SH-SY5Y (cell line): ENCODE measurements around the gene CERS1.

Experiments used
- GATA2 ChIP-seq: IDR thresholded peaks from 2 replicates; pipeline ENCODE4 v1.6.1; 2011; ENCODE audit warnings: mild to moderate bottlenecking, low read depth, low read length
- GATA3 ChIP-seq: IDR thresholded peaks from 2 replicates; pipeline ENCODE4 v1.6.1; 2011; ENCODE audit warnings: low read depth, mild to moderate bottlenecking, low read length, moderate library complexity

The CERS1 gene, protein sequence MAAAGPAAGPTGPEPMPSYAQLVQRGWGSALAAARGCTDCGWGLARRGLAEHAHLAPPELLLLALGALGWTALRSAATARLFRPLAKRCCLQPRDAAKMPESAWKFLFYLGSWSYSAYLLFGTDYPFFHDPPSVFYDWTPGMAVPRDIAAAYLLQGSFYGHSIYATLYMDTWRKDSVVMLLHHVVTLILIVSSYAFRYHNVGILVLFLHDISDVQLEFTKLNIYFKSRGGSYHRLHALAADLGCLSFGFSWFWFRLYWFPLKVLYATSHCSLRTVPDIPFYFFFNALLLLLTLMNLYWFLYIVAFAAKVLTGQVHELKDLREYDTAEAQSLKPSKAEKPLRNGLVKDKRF

DNA sequence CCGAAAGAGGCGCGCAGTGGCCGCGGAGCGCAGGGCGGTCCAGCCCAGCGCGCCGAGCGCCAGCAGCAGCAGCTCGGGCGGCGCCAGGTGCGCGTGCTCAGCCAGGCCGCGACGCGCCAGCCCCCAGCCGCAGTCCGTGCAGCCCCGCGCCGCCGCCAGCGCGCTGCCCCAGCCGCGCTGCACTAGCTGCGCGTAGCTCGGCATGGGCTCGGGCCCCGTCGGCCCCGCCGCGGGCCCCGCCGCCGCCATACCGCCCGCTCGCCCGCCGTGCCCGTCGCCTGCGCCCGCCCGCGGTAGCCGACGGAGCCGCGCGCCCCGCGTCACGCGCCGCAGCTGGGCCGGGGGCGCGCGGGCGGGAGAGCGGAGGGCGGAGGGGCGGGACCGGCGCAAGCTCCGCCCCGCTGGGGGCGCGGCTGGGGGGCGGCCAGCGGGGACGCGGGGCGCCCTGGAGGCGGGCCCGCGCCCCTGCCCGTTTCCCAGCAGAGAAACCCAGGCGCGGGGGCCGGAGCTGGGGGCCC lies at the start of gene CERS1:
Gene CERS1 (minus strand): TSS at position 335 of the 518 bp plus-strand sequence. CDS start 86 bp downstream, at position 249.
- TF ChIP-seq GATA2 = no peak
- no peak for TF ChIP-seq GATA3

DNA sequence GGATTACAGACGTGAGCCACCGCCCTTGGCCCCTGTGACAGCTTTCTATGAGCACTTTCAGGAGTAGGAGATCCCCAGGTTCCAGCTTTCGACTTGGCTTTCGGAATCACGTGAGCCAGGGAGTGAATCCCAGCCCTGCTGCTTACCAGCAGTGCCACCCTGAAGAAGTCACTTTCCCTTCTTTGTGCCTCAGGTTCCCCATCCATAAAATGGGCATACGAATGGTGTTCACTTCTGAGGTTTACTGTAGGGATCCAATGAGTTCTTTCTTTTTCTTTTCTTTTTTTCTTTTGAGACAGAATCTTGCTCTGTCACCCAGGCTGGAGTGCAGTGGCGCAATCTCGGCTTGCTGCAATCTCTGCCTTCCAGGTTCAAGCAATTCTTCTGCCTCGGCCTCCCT lies 49.3 kb upstream of the CERS1 start:
- TF ChIP-seq GATA2 (no peak), GATA3 (no peak)

DNA sequence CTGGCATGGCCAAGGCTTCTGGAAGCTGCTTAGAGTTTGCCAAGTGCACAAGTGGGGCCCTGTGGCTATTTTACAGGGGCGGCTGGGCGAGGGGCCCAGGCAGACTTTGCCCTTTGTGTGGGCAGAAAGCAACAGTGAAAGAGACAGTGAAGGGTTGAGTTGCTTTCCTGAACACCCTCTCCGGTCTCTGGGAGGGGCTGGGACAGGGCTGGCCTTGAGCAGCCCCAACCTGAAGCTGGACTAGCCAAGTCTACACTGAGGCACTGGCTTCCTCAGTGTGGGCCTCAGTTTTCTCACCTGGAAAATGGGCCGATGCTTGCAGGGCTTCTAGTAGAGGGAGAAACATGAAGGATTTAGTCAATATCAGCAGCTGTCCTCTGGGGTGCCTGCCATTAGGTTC lies 47.5 kb upstream of the CERS1 start:
- no peak for TF ChIP-seq GATA3
- TF ChIP-seq GATA2 = no peak

DNA sequence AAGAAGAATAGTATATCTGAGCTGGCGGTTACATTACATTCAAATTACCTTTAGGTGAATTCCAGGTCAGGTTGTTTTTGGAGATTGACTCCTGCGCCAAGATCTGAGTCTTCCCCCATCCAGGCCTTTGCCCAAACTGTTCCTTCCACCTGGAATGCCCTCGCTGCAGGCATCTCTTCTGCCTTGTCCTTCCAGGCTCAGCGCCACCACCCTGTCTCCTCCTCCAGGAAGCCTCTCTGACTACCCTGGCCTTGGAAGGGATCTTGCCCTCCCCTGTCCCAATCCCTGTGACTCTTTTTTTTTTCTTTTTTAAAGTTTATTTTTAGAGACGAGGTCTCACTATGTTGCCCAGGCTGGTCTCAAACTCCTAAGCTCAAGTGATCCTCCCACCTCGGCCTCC lies 46.7 kb upstream of the CERS1 start:
- TF ChIP-seq GATA2 (no peak), GATA3 (no peak)

DNA sequence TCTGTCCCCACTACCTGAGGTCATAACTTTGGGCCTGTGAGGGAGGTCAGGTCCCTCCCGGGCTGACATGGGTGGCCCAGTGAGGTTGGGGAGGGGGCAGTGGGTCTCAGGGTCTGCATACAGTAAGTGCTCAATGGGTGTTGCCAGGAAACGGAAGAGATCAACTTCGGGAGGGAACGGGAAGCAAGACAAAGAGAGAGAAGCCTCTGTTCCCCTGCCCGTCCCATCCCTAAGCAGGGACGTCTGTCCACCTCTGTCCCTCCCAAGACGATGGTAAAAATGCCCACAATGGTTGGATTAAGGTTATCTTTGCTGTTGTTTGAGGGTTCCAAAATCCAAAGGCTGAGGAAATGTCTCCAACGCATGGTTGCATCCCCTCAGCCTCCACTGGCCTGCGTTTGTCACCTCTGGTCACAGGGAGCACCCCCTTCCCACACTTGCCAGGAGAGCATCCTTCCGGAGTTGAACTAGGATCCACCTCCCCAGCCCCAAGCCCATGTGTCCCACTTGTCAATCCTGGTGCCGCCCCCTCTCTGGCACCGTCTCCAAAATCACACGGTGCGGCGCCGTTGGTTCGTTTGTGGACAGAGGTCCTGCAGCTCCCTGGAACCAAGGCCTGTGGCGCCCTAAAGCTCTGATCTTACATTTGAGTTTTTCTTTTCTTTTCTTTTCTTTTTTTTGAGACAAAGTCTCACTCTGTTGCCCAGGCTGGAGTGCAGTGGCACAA lies 45.8 kb upstream of the CERS1 start:
- TF ChIP-seq GATA2 (no peak), GATA3 (no peak)

DNA sequence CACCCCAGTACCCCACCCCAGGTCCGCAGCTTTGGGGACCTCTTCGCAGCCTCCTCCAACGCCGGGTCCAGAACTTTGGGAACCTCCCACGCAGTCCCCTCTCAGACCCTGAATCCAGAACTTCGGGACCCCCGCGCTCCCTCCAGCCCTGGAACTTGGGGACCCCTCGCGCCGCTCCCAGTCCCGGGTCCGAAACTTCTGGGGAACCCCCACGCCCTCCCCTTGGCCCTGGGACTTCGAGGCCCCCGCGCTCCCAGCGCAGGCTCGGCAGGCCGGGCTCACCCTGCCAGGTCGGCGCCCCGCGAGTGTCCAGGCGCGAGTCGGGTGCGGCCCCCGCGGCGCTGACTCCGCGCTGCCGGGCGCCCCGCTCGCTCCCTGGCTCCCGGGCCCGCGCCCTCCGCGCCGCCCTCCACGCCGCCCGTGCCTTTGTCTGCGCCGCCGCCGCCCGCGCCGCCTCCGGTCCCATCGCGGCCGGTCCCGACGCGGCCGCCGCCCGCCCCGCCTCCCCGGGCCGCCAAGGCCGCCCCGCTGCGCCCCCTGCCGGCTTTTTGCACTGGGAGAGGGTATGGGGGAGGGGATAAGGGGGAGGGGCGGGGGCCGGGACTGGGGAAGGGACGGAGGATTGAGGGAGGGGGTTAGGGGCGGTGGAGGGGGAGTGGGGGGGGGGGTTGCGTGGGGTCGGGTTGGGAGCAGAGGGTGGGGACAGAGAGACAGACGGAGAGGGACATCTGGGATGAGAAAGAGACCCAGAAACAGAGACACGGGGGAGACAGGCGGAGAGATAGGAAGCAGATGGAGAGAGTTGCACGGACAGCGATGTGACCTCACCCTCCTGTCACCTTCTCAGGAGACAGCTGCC lies 45.0 kb upstream of the CERS1 start, which contains the start of gene HOMER3:
Gene HOMER3 (minus strand): TSS at position 449 of the 859 bp plus-strand sequence. CDS start 2,235 bp downstream, outside the sequence.
- no peak for TF ChIP-seq GATA3
- TF ChIP-seq GATA2 = no peak

DNA sequence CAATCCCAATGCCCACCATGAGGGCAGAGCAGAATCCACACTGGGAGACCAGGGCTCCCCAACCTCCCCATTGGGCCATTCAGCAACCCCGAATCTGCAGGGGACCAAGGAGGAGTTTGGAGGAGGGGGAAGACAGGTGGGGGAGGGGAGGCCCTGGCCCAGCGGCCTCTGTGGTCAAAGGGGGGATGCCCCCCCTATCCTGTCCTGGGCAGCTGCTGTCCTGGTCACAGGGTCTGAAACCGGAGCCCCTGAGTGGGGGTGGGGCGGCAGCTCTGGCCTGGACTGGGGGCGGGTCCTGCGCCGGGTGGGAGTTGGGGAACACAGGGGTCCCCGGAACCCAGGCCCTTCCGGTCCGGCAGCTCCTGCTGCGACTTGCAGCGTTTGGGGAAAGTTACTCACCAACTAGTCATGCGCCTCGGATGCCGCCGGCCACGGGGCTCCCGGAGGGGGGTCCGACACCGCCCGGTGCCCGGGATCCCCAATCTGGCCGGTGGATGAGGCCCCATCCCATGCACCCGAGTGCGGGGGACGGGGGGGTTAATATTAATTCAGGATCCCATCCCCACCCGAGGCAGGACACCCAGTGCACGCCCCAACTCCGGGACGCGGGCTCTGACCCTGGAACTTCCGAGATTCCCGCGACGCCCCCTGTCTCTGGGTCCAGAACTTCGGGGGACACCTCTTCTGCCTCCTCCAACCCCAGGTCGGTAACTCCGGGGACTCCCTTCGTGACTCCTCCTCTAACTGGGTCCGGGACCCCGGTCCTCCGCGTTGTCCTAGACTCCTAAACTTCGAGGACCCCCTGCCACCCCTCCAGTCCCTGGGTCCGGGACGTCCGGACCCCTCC lies 44.2 kb upstream of the CERS1 start:
- TF ChIP-seq GATA3 (no peak), GATA2 (no peak)

DNA sequence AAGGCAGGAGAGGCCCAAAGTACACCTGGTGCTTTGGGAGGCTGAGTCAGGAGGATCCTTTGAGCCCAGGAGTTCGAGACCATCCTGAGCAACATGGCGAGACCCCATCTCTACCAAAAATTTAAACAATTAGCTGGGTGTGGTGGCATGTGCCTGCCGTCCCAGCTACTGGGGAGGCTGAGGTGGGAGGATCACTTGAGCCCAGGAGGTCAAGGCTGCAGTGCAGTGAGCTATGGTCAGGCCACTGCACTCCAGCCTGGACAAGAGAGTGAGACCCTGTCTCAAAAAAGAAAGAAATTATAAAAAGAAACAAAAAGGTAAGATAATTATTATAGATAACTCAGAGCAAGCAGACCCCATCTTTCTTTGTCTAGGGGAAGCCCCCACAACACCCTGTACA lies 43.2 kb upstream of the CERS1 start:
- TF ChIP-seq GATA3 (no peak), GATA2 (no peak)

DNA sequence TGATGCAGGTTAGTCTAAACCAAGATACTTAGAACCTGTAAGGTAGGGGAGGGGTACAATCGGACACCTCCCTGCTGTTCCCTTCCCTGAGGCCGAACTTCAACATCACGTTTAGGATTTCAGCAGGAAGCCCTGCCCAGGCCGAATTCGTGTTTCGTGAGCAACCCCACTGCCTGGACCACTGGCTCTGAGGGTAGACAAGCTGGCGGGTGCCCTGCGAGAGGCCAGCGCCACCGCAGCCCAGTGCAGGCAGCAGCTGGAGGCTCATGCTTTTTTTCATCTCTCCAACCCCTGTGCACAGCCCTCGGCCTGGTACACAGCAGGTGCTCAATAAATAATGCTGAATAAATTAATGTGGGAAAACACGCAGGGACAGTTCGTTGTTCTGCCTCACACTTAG lies 37.3 kb upstream of the CERS1 start:
- TF ChIP-seq GATA2 = no peak
- TF ChIP-seq GATA3 = no peak

DNA sequence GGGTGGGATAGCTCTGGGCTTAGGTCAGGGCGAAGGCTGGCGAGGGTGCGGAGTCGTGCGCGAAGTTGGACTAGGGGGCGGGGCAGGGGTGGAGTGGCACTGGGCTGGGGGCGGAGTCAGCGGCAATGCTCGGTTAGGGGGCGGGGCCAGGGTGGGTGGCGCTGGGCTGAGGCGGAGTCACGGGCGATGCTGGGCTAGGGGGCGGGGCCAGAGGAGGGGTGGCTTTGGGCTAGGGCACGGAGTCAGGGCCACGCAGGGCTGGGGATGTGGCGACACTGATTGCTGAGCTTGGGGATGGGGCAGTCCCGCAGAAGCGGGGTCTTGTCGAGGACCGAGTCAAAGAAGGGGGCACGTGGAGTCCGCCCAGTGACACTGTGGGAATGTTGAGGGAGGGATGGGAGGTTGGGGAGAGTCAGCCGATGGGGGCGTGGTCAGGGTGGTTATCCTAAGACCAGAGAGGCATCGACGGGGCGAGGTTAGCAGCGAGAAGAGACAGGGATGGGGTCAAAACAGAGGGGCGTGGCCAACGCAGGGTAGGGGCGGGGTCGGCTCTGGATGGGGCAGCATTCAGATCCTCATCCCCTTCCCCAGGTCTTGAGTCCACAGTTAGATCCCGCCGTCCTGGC lies 36.4 kb upstream of the CERS1 start:
- no peak for TF ChIP-seq GATA3
- TF ChIP-seq GATA2 = no peak

DNA sequence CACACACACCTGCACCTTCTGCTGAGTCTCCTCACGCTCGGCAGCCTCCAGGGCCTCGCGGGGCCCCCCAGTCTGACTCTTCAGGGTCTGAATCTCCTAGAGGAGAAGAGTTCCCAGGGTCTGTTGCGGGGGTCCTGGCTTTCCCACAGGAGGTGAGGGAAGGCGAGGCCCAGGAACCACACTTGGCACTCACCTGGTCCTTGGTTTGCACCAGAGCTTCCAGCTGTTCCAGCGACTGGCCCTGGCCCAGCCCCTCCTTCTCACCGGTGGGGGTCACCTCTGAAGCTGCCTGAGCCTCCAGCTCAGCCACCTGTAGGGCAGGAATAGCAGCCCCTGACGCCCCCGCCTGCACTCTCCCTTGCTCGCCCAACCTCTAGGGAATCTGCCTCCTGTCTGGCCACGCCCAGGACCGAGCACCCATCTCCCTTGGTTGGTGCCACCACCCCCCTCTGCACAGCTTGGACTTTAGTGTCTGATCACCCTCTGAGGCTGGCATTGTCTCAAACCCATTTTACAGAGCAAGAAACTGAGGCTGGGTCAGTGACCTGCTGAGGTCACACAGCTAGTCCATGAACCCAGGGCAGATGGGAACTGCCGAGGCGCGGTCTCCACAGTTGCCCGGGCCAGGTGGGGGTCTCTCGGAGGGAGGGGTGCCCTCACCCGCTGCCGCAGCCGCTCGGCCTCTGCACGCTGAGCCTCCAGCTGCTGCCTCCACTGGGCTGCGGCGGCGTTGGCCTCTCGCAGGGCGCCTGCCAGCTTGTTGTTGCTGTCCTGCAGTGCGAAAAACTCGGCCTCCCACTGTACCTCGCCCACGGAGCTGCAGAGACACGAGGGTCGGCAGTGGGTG lies 35.6 kb upstream of the CERS1 start:
- TF ChIP-seq GATA2 = no peak
- TF ChIP-seq GATA3 = no peak

DNA sequence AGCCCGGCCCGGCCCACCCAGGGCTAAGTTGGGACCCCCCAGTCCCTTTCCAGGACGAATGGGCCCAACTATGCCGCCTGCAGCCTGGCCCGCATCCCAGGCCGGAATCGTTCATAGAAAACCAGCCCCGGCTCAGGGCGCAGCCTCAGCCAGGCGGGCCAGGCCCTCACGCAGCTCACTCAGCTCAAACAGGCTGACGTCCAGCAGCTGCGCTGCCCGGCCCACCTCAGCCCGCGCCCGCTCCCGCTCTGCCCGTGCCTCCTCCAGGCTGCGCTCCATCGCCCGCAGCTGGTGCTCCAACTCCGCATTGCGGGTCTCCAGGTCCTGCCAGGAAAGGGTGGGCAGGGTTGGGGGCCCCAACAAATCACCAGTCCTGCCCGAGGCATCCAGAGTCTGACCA lies 33.4 kb upstream of the CERS1 start:
- no peak for TF ChIP-seq GATA2
- no peak for TF ChIP-seq GATA3
